NCI-H82 treated with DMSO at 0.1 percent for 48 hours (cell line): ENCODE data around the gene OXCT1.
"Not testable (repeated sequence)": the region's sequence is repeated elsewhere in the genome, so short reads cannot be mapped to it uniquely, and the experiment has no call there.

Experiments used
- DNase-seq: peaks from one replicate; lab custom pipeline; 2025; ENCODE audit not compliant: unreplicated experiment; lab: John Stamatoyannopoulos, UW

The OXCT1 gene

GRCh38 chr5:41831155-41831554, 39.1 kb downstream of the OXCT1 start:
- no peak for DNase-seq

GRCh38 chr5:41827792-41828191, 42.4 kb downstream of the OXCT1 start:
- DNase-seq, result no peak

GRCh38 chr5:41822036-41822435, 48.2 kb downstream of the OXCT1 start:
- DNase-seq, result no peak

- DNase-seq, result no peak
These were observed 49.2 kb downstream of the OXCT1 start for GRCh38 chr5:41821051-41821450.

GRCh38 chr5:41820150-41820549, 50.1 kb downstream of the OXCT1 start:
- no peak for DNase-seq

GRCh38 chr5:41817625-41818301, 52.5 kb downstream of the OXCT1 start:
- no peak for DNase-seq

- no peak for DNase-seq
These were observed 54.5 kb downstream of the OXCT1 start for GRCh38 chr5:41815663-41816229.

- no peak for DNase-seq
These were observed 55.0 kb downstream of the OXCT1 start for GRCh38 chr5:41815261-41815660.

GRCh38 chr5:41814306-41814705, 55.9 kb downstream of the OXCT1 start:
- DNase-seq, result not testable (repeated sequence)

- DNase-seq, result no peak
These were observed 58.1 kb downstream of the OXCT1 start for GRCh38 chr5:41812156-41812555.

- DNase-seq, result no peak
These were observed 61.1 kb downstream of the OXCT1 start for GRCh38 chr5:41809128-41809527.

GRCh38 chr5:41808294-41808693, 61.9 kb downstream of the OXCT1 start:
- no peak for DNase-seq

GRCh38 chr5:41797662-41798061, 72.6 kb downstream of the OXCT1 start:
- no peak for DNase-seq

- DNase-seq, result no peak
These were observed 74.2 kb downstream of the OXCT1 start for GRCh38 chr5:41796061-41796460.

- no peak for DNase-seq
These were observed 75.1 kb downstream of the OXCT1 start for GRCh38 chr5:41795125-41795524.

- DNase-seq, result no peak
These were observed 75.8 kb downstream of the OXCT1 start for GRCh38 chr5:41794471-41794870.

GRCh38 chr5:41793141-41793770, 77.0 kb downstream of the OXCT1 start:
- no peak for DNase-seq

GRCh38 chr5:41790038-41790776, 80.0 kb downstream of the OXCT1 start:
- no peak for DNase-seq

GRCh38 chr5:41789434-41789833, 80.8 kb downstream of the OXCT1 start:
- no peak for DNase-seq

GRCh38 chr5:41788941-41789368, 81.3 kb downstream of the OXCT1 start:
- no peak for DNase-seq

GRCh38 chr5:41787265-41787664, 83.0 kb downstream of the OXCT1 start:
- no peak for DNase-seq

GRCh38 chr5:41785061-41785460, 85.2 kb downstream of the OXCT1 start:
- DNase-seq, result no peak
